ENCODE results near the gene RTN4R.
"Not testable (repeated sequence)": the region's sequence is repeated elsewhere in the genome, so short reads cannot be mapped to it uniquely, and the experiment has no call there.

DNA sequence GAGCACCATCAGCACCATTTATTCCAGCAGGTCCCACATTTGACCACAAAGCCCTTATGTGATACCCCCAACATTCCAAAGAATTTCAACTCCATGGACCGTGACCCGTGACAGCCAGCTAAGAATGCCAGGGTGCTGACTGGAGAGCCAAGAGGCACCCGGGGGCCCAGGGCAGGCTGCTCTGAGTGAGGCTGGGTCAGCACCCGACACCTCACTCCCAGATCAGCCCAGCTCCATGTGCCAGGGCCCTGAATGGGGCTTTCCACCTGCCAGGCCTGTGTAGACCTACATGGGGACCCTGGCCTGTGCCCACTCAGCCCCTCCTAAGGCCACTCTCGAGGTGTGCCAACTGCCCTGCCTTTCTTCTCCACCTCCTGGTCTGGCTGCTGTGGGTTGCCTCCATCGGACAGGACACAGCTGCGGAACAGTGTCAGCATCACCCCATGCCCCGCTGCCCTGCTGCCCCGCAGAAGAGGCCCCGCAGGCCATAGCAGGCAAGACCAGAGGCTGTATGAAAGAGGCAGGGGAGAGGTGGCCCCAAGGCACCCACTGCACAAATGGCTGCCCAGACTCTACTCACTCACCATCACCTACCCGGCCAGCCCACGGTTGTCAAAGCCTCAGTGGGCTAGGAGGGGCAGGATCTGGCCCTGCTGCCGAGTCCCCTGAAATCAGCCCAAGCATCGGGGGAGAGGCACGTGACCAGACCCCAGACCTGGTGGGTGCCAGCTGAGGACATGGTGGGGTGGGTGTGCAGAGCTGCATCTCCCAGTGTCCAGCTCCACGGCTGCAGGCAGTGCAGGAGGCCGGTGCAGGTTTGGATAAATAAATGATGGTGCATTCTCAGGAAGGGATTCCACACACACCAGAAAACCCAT lies 4.5 kb downstream of the RTN4R start:
- TF ChIP-seq POLR2A (IDR thresholded peaks at IDR 0.05); CTCF (IDR thresholded peaks at IDR 0.05); POLR2AphosphoS5 (IDR thresholded peaks at IDR 0.05; ENCODE audit: insufficient read depth in 1 of 2, low read depth in 1 of 2): not testable (repeated sequence)
